Measurements from ENCODE around the gene OR11H7.
"Not testable (repeated sequence)": the region's sequence is repeated elsewhere in the genome, so short reads cannot be mapped to it uniquely, and the experiment has no call there.

The OR11H7 gene

GRCh38 chr14:20198991-20199390 is 29.8 kb upstream of the OR11H7 start:
- H3K9ac ChIP-seq: no peak overlapping the region
- H3K27me3 ChIP-seq: no peaks in the 10 kb centered on the region
- no peaks in the 10 kb centered on the region for H4K20me1 ChIP-seq
- H3K27ac ChIP-seq: no peak overlapping the region
- H3K9me3 ChIP-seq: no peaks in the 10 kb centered on the region
- H3K36me3 ChIP-seq: no peaks in the 10 kb centered on the region
- H3K4me3 ChIP-seq: no peak overlapping the region
- H3K4me1 ChIP-seq: no peaks in the 10 kb centered on the region
- TF ChIP-seq Cebpa-rat (IDR thresholded peaks at IDR 0.05): no peak
- H3K4me2 ChIP-seq: no peak overlapping the region

- no peaks in the 10 kb centered on the region for H3K27me3 ChIP-seq
- no peaks in the 10 kb centered on the region for H4K20me1 ChIP-seq
These were observed 24.1 kb upstream of the OR11H7 start for GRCh38 chr14:20204721-20205120.

GRCh38 chr14:20209595-20209994 is 19.2 kb upstream of the OR11H7 start:
- Histone ChIP-seq H3K36me3 (no peaks in the 10 kb centered on the region), H3K4me1 (no peaks in the 10 kb centered on the region), H3K27ac (no peak overlapping the region), H3K9me3 (no peaks in the 10 kb centered on the region), H3K4me2 (no peak overlapping the region), H4K20me1 (no peaks in the 10 kb centered on the region), H3K4me3 (no peak overlapping the region), H3K27me3 (no peaks in the 10 kb centered on the region), H3K9ac (no peak overlapping the region)
- TF ChIP-seq Cebpa-rat (IDR thresholded peaks at IDR 0.05): no peak

More at GRCh38 chr14:20204721-20205120, 24.1 kb upstream of the OR11H7 start:
- Histone ChIP-seq H3K4me1 (no peaks in the 10 kb centered on the region), H3K9ac (no peak overlapping the region), H3K4me3 (no peak overlapping the region), H3K27ac (no peak overlapping the region), H3K4me2 (no peak overlapping the region), H3K9me3 (no peaks in the 10 kb centered on the region), H3K36me3 (no peaks in the 10 kb centered on the region)
- TF ChIP-seq Cebpa-rat (IDR thresholded peaks at IDR 0.05): no peak

- H3K4me2 ChIP-seq, H3K4me1 ChIP-seq, H3K4me3 ChIP-seq, H3K9ac ChIP-seq, H3K27me3 ChIP-seq, H3K9me3 ChIP-seq, H4K20me1 ChIP-seq, H3K36me3 ChIP-seq, H3K27ac ChIP-seq: not testable (repeated sequence)
These were observed 16.4 kb upstream of the OR11H7 start for GRCh38 chr14:20212406-20212805.

DNA sequence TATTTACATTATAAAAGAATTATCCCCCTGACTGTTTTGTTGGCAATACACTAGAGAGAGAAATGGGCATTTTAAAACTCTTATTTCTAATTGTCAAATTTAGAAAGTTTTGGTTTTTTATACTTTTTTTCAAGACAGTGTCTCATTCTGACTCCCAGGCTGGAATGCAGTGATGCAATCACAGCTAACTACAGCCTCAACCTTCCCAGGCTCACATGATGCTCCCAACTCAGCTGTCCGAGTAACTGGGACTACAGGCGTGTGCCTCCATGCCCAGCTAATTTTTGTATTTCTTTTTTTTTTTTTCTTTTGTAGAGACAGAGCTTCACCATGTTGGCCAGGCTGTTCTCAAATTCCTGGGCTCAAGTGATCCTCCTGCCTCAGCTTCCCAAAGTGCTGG is 13.6 kb upstream of the OR11H7 start:
- no peaks in the 10 kb centered on the region for H3K36me3 ChIP-seq
- H4K20me1 ChIP-seq: no peaks in the 10 kb centered on the region
- no peak for TF ChIP-seq Cebpa-rat (IDR thresholded peaks at IDR 0.05)
- H3K4me2 ChIP-seq: no peak overlapping the region
- H3K9me3 ChIP-seq: no peaks in the 10 kb centered on the region
- H3K4me3 ChIP-seq: no peak overlapping the region
- no peak overlapping the region for H3K27ac ChIP-seq
- H3K27me3 ChIP-seq: no peaks in the 10 kb centered on the region
- no peaks in the 10 kb centered on the region for H3K4me1 ChIP-seq
- H3K9ac ChIP-seq: no peak overlapping the region

DNA sequence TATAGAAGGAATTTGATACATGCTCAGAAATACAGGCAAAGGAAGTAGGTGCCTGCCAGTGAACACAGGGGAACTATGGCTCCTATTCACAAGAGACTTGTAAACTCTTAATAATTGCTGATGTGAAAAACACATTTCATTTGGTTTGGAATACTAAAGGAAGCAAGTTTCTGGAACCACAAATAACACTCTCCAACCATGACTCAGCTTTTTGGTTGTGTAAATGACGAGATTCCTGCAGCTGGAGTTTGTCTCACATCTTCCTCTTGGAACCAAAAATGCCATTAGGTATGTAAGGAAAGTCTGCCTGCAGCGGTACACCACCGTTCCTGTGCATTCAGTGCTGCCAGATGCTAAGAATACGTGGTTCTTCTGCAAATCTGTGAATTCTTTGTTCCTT is 9.7 kb upstream of the OR11H7 start:
- H3K27me3 ChIP-seq: no peaks in the 10 kb centered on the region
- H3K9ac ChIP-seq: no peak overlapping the region
- no peak for TF ChIP-seq Cebpa-rat (IDR thresholded peaks at IDR 0.05)
- H3K4me1 ChIP-seq: no peaks in the 10 kb centered on the region
- H3K27ac ChIP-seq: no peak overlapping the region
- no peaks in the 10 kb centered on the region for H3K9me3 ChIP-seq
- H4K20me1 ChIP-seq: no peaks in the 10 kb centered on the region
- H3K4me2 ChIP-seq: no peak overlapping the region
- H3K4me3 ChIP-seq: no peak overlapping the region
- H3K36me3 ChIP-seq: no peaks in the 10 kb centered on the region

- Histone ChIP-seq H3K36me3 (no peaks in the 10 kb centered on the region), H3K4me1 (no peaks in the 10 kb centered on the region), H3K27ac (no peak within 1 kb of the TSS), H4K20me1 (no peaks in the 10 kb centered on the region), H3K27me3 (no peaks in the 10 kb centered on the region), H3K4me2 (no peak within 1 kb of the TSS), H3K9ac (no peak within 1 kb of the TSS), H3K4me3 (no peak within 1 kb of the TSS), H3K9me3 (no peaks in the 10 kb centered on the region)
- no peak for TF ChIP-seq Cebpa-rat (IDR thresholded peaks at IDR 0.05)
These were observed 5.4 kb upstream of the OR11H7 start, which contains the start of gene OR11H6 for GRCh38 chr14:20223410-20223809. OR11H6 (plus strand) TSS chr14:20223710; CDS start chr14:20223710, 0 bp downstream.

GRCh38 chr14:20235415-20235814 is 6.6 kb downstream of the OR11H7 start:
- not testable (repeated sequence) for H3K4me2 ChIP-seq, H3K4me1 ChIP-seq, H3K4me3 ChIP-seq, H3K9ac ChIP-seq, H3K27ac ChIP-seq, H3K9me3 ChIP-seq, H3K27me3 ChIP-seq, H3K36me3 ChIP-seq, H4K20me1 ChIP-seq

- no peak for TF ChIP-seq Cebpa-rat (IDR thresholded peaks at IDR 0.05)
- Histone ChIP-seq H3K27me3 (no peaks in the 10 kb centered on the region), H3K4me3 (no peak overlapping the region), H3K4me1 (no peaks in the 10 kb centered on the region), H4K20me1 (no peaks in the 10 kb centered on the region), H3K4me2 (no peak overlapping the region), H3K27ac (no peak overlapping the region), H3K9ac (no peak overlapping the region), H3K36me3 (no peaks in the 10 kb centered on the region), H3K9me3 (peaks cover 9% of the 10 kb centered on the region)
These were observed 19.0 kb downstream of the OR11H7 start for GRCh38 chr14:20247646-20248246.

DNA sequence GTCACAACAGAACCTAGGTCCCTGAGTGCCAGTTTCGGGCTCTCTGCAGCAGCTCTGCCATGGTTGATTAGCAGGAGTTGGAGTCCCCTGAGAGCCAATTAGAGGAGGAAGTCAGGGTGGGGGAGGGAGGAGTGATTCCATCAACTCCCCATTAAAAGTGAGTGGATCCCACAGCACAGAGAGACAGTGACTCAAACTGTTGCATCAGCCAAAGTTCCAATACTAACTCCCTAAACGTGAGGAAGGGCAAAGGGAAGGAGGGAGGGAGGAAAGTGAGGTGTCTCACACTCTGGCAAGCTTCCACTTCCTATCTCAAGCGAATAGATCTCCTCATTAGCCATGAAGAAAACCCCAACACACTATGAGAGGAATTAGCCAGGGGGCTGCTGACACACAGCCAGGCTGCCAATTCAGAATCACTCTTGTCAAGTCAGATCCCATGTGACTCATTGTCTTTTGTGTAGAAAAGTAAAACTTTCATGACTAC is 33.9 kb downstream of the OR11H7 start:
- Histone ChIP-seq H3K27me3 (no peaks in the 10 kb centered on the region), H3K36me3 (no peaks in the 10 kb centered on the region), H3K4me1 (peaks cover 13% of the 10 kb centered on the region), H3K4me3 (no peak overlapping the region), H3K9ac (peak overlapping the region; percentile 46; the same call in 1 of the 2 replicates), H3K4me2 (peak overlapping the region; percentile 63), H3K9me3 (0 out of 2 replicates have a peak, but pooled peaks cover 3% of the 10 kb centered on the region), H4K20me1 (no peaks in the 10 kb centered on the region), H3K27ac (peak overlapping the region; percentile 55)
- no peak for TF ChIP-seq Cebpa-rat (IDR thresholded peaks at IDR 0.05)

DNA sequence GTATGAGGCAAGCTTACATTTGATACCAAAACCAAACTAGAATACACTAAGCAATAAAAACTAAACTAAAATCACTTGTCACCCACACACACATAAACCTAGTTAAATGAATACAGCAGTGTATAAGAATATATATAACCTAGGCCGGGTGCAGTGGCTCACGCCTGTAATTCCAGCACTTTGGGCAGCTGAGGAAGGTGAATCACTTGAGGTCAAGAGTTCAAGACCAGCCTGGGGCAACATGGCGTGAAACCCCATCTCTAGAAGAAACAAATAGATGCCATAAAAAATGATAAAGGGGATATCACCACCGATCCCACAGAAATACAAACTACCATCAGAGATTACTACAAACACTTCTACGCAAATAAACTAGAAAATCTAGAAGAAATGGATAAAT is 35.6 kb downstream of the OR11H7 start:
- H3K4me2 ChIP-seq, H3K27ac ChIP-seq, H3K27me3 ChIP-seq, H3K36me3 ChIP-seq, H3K9ac ChIP-seq, H3K4me3 ChIP-seq, H3K9me3 ChIP-seq, H4K20me1 ChIP-seq: not testable (repeated sequence)
- H3K4me1 ChIP-seq: peaks cover 13% of the 10 kb centered on the region
